A673 (cell line): ENCODE results near the gene SPIRE2.

Experiments used
- EZH2 ChIP-seq: fragments of 200-600 bp; sonication (generic); IDR thresholded peaks from 2 replicates; pipeline ENCODE4 v1.6.1; 2017; ENCODE audit warnings: borderline replicate concordance, low read depth, mild to moderate bottlenecking, mixed read lengths, antibody characterized with exemption, low read length; ENCODE audit not compliant: poor library complexity, severe bottlenecking
- TF ChIP-seq, protein P1 (sequence below): fragments of 300-800, 200-600 bp; sonication (generic); conservative IDR thresholded peaks from 2 replicates; pipeline ENCODE4 v1.5.1; 2017; ENCODE audit warnings: low read depth, mild to moderate bottlenecking, antibody characterized with exemption, low read length, moderate library complexity, mixed read lengths

DNA sequence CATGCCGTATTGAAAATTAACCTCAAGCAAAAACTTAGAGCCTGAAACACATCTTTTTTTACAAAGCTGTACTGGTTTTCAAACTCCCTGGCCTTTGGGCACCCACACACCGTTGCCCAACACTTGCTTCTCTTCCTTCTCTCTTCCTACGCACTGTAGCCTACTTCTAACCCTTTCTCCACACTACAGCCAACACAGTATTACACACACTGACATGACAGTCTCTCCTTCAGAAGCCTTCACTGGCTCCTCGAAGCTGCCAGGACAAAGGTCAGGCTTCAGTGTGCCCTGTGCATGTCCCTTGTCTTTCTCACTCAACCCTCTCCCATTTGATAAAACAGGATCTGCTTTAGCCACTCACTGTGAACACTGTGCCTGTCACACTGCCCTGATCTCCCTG, 19.8 kb upstream of the SPIRE2 start:
- TF ChIP-seq, protein P1, sequence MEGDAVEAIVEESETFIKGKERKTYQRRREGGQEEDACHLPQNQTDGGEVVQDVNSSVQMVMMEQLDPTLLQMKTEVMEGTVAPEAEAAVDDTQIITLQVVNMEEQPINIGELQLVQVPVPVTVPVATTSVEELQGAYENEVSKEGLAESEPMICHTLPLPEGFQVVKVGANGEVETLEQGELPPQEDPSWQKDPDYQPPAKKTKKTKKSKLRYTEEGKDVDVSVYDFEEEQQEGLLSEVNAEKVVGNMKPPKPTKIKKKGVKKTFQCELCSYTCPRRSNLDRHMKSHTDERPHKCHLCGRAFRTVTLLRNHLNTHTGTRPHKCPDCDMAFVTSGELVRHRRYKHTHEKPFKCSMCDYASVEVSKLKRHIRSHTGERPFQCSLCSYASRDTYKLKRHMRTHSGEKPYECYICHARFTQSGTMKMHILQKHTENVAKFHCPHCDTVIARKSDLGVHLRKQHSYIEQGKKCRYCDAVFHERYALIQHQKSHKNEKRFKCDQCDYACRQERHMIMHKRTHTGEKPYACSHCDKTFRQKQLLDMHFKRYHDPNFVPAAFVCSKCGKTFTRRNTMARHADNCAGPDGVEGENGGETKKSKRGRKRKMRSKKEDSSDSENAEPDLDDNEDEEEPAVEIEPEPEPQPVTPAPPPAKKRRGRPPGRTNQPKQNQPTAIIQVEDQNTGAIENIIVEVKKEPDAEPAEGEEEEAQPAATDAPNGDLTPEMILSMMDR: no peak
- no peak for TF ChIP-seq EZH2
